Right lobe of liver (tissue), 4 donors: Measurements from ENCODE around the gene GADD45G.

Source experiments
- POLR2A ChIP-seq: fragments of 450-650 bp; IDR thresholded peaks from one replicate; pipeline ENCODE4 v1.6.1; 2017; ENCODE audit warnings: antibody characterized with exemption, mild to moderate bottlenecking
- TF ChIP-seq, protein P1 (sequence below), 4 donors: fragments of 200-600 bp in 3 of 4; fragments of 450-650 bp in 1 of 4; IDR thresholded peaks; one replicate each; pipeline versions ENCODE4 v1.5.1 to v1.8.0; 2016 to 2022; ENCODE audit warnings: antibody characterized with exemption in 4 of 4, mild to moderate bottlenecking in 2 of 4
- donor health status: DM: no; HTN: no; CAD: no.
- donor health status: DM: no; HTN: no; CAD: no.
- donor health status: DM: no; HTN: yes; CAD: no.

DNA sequence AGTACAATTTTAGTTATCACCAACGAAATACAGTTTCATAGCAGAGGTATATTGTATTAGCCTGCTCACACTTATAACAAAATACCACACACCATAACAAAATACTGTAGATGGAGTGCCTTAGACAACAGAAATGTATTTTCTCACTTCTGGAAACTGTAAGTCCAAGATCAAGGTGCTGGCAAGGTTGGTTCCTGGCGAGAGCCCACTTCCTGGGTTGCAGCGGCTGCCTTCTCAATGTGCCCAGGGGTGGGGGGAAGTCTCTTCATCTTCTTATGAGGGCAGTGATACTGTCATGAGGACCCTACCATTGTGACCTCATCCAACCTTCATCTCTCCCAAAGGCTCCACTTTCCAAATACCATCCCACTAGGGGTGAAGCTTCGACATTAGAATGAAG, 30.5 kb upstream of the GADD45G start:
- TF ChIP-seq, protein P1, sequence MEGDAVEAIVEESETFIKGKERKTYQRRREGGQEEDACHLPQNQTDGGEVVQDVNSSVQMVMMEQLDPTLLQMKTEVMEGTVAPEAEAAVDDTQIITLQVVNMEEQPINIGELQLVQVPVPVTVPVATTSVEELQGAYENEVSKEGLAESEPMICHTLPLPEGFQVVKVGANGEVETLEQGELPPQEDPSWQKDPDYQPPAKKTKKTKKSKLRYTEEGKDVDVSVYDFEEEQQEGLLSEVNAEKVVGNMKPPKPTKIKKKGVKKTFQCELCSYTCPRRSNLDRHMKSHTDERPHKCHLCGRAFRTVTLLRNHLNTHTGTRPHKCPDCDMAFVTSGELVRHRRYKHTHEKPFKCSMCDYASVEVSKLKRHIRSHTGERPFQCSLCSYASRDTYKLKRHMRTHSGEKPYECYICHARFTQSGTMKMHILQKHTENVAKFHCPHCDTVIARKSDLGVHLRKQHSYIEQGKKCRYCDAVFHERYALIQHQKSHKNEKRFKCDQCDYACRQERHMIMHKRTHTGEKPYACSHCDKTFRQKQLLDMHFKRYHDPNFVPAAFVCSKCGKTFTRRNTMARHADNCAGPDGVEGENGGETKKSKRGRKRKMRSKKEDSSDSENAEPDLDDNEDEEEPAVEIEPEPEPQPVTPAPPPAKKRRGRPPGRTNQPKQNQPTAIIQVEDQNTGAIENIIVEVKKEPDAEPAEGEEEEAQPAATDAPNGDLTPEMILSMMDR (IDR thresholded peaks at IDR 0.05), result no peak
- TF ChIP-seq POLR2A, result no peak
